RWPE2 (cell line): Measurements from ENCODE around the gene TNRC6C.
A peak's percentile ranks its signal among the peaks of the same experiment; 100 is the strongest.
"Not testable (repeated sequence)": the region's sequence is repeated elsewhere in the genome, so short reads cannot be mapped to it uniquely, and the experiment has no call there.

Experiments
- ATAC-seq: fragments of 200-7000 bp; cut with Tn5 transposase; 3 replicates; pipeline ENCODE4 v1.9.1; 2021; ENCODE audit warnings: low read depth
- DNase-seq: peaks from one replicate; pipeline ENCODE4 v3.0.0-alpha.2; 2020; ENCODE audit warnings: low spot score
- H3K27ac ChIP-seq: fragments of 450-650 bp; 2 replicates; pipeline ENCODE4 v1.5.1; 2017; ENCODE audit warnings: mild to moderate bottlenecking; ENCODE audit not compliant: poor library complexity, severe bottlenecking
- H3K27me3 ChIP-seq: fragments of 250-450 bp; sonication (Bioruptor Pico); 2 replicates; pipeline ENCODE4 v1.5.1; 2021; ENCODE audit warnings: mild to moderate bottlenecking, moderate library complexity; ENCODE audit not compliant: insufficient read depth, poor library complexity, severe bottlenecking
- H3K36me3 ChIP-seq: fragments of 250-450 bp; sonication (Bioruptor Pico); 2 replicates; pipeline ENCODE4 v1.5.1; 2020; ENCODE audit warnings: low read depth, mild to moderate bottlenecking, moderate library complexity
- H3K4me1 ChIP-seq: fragments of 250-450 bp; sonication (Bioruptor Pico); 2 replicates; pipeline ENCODE4 v1.5.1; 2021; ENCODE audit warnings: mild to moderate bottlenecking, moderate library complexity; ENCODE audit not compliant: insufficient read depth, poor library complexity, severe bottlenecking
- H3K4me3 ChIP-seq: fragments of 250-450 bp; sonication (Bioruptor Pico); 2 replicates; pipeline ENCODE4 v1.5.1; 2021; ENCODE audit warnings: mild to moderate bottlenecking, moderate library complexity; ENCODE audit not compliant: severe bottlenecking
- H3K9me3 ChIP-seq: fragments of 250-450 bp; sonication (Bioruptor Pico); 2 replicates; pipeline ENCODE4 v1.5.1; 2021; ENCODE audit warnings: mild to moderate bottlenecking, moderate library complexity; ENCODE audit not compliant: severe bottlenecking
- CTCF ChIP-seq: fragments of 450-650 bp; IDR thresholded peaks from one replicate; pipeline ENCODE4 v1.5.1; 2017; ENCODE audit warnings: mild to moderate bottlenecking, moderate library complexity; ENCODE audit not compliant: poor library complexity, severe bottlenecking

The TNRC6C gene

GRCh38 chr17:78114831-78115723 lies 156.6 kb downstream of the TNRC6C start:
- Histone ChIP-seq H3K27me3 (no peaks in the 10 kb centered on the region), H3K9me3 (no peaks in the 10 kb centered on the region), H3K4me1 (no peaks in the 10 kb centered on the region), H3K27ac (no peak overlapping the region), H3K4me3 (no peak overlapping the region), H3K36me3 (no peaks in the 10 kb centered on the region)
- ATAC-seq (no peak), DNase-seq (no peak)
- no peak for TF ChIP-seq CTCF

GRCh38 chr17:78115803-78116202 lies 157.3 kb downstream of the TNRC6C start:
- not testable (repeated sequence) for ATAC-seq, H3K27ac ChIP-seq, H3K9me3 ChIP-seq, H3K4me1 ChIP-seq, DNase-seq, H3K4me3 ChIP-seq, H3K36me3 ChIP-seq, H3K27me3 ChIP-seq

GRCh38 chr17:78116411-78116810 lies 157.9 kb downstream of the TNRC6C start:
- H3K4me3 ChIP-seq = no peak overlapping the region
- no peaks in the 10 kb centered on the region for H3K4me1 ChIP-seq
- ATAC-seq (no peak), DNase-seq (no peak)
- no peak overlapping the region for H3K27ac ChIP-seq
- H3K27me3 ChIP-seq = no peaks in the 10 kb centered on the region
- no peak for TF ChIP-seq CTCF
- no peaks in the 10 kb centered on the region for H3K9me3 ChIP-seq
- H3K36me3 ChIP-seq = no peaks in the 10 kb centered on the region

GRCh38 chr17:78117027-78117981 lies 158.8 kb downstream of the TNRC6C start:
- H3K4me3 ChIP-seq = no peak overlapping the region
- no peaks in the 10 kb centered on the region for H3K4me1 ChIP-seq
- DNase-seq = no peak
- TF ChIP-seq CTCF = peak; percentile 68
- no peak overlapping the region for H3K27ac ChIP-seq
- no peaks in the 10 kb centered on the region for H3K36me3 ChIP-seq
- H3K9me3 ChIP-seq = no peaks in the 10 kb centered on the region
- H3K27me3 ChIP-seq = no peaks in the 10 kb centered on the region
- ATAC-seq = peak; percentile 53

GRCh38 chr17:78118801-78119241 lies 160.3 kb downstream of the TNRC6C start:
- no peak for TF ChIP-seq CTCF
- no peak for DNase-seq
- Histone ChIP-seq H3K9me3 (no peaks in the 10 kb centered on the region), H3K4me3 (no peak overlapping the region), H3K36me3 (peaks cover 9% of the 10 kb centered on the region), H3K27me3 (no peaks in the 10 kb centered on the region), H3K27ac (no peak overlapping the region), H3K4me1 (no peaks in the 10 kb centered on the region)
- no peak for ATAC-seq
